GM21528 (cell line): ENCODE measurements around the gene CARMIL1.

Experiments
- ATAC-seq: cut with Tn5 transposase; IDR thresholded peaks from one replicate; pipeline ENCODE4 v1.9.1; 2021; ENCODE audit warnings: mild to moderate bottlenecking, moderate library complexity; ENCODE audit not compliant: unreplicated experiment, low FRiP score

CARMIL1 gene

DNA sequence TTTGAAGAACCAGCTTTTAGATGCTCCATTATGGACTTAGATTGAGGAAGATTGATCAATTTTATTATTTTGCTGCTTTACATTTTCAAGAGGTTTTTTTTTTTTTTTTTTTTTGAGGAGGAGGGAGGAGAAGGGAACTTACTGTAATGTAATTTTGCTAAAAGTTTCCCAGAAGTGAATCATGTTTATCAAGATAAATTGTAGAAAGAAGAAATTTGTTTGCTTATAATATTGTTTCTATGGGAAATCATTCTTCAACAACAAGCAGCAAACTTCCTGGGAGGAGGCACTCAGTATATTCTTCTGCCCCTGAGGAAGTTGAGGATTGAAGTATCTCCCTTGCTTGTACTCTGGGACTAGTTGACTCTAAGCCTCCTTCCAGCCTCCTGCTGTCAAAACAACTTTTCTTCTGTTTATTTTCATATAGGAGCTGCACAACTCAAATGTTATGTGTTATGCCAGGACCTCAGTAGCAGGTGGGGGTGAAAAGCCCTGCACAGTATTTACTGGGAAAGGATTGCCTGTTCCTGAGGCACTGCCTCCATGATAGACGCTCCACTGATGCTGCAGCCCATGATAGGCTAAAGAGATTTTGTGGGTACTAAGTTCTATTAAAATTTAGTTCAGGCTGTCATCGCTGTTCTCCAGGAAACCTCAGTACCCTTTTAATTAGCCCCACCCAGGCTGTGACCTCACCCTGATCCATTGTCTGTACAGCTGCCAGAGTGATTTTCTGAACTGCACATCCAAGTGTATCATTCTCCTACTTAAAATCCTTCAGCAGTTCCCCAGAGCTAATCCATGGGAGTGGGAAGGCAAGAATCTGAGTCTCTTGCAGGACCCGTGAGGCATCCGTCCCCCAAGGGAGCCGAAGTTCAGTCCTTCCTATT, 51.9 kb downstream of the CARMIL1 start:
- ATAC-seq, result no peak

DNA sequence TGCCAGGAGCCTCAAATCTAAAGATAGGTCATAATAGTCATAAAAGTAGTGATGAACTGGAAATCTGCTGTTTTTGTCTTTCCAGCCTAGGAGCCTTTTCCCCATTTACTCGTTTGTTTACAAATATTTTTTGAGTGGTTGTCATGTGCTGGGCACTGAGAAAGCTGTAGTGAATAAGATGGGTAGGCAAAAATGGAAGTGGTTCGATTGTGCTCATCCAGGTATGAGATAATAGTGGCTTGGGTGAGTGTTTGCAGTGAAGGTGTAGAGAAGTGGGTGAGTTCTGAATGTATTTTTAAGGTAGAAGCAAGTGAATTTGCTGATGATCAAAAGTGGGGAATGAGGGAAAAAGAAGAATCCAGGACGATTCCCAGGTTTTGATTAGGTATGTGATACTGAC, 53.0 kb downstream of the CARMIL1 start:
- no peak for ATAC-seq

DNA sequence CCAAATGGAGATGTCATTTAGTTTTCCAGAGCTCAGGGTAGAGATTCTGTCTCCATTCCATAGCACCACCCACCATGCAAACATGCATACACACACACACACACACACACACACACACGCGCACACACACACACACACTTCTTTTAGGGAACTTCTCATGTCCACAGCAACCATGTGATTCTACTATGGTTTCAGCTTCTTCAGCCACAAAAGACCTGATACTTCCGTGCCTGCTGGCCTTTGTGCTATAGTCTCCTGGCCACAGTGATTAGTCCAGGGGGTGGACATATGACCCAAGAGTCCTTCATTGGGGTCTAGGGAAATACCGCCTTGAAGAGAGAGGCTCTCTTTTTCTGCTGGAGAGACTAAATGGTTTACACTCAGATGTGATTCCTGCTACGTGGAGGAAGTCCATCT, 53.5 kb downstream of the CARMIL1 start:
- ATAC-seq, result no peak

GRCh38 chr6:25333471-25333870, 54.3 kb downstream of the CARMIL1 start:
- ATAC-seq, result no peak

DNA sequence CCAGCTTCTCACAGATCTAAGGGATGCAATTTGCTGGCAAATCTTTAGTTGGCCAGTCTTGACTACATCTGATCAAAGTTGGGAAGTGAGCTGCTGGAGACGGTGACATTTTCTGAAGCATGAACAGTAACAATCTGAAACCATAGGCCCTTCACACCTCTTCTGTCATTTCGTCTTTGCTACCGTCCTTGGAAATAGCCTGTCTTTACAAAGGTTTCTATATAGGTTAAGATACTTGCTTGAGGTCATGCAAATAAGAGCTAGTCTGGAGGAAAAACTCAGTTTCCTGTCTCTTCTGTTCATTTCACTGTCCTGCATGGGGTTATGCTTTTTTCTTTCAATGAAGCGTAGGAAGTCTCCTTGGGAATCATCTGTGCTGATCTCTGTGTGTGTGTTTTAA, 55.6 kb downstream of the CARMIL1 start:
- no peak for ATAC-seq

DNA sequence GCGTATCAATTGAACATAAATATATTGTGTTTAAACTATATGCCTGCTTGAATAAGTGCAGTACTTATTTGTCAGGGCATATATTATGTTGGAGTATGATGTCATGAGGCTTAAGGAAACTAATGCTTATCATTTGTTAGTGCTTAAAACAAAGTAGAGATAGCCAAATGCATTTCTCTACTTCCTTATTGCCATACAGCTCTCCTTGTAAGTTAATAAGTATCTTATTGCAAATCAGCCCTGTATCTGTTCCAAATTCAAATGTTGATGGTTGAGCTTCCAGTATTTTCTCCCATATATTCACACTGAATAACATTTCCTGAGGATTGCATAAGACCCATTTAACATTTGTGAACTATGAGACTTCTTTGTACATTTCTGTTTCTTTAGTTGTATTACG, 57.8 kb downstream of the CARMIL1 start:
- ATAC-seq, result no peak

DNA sequence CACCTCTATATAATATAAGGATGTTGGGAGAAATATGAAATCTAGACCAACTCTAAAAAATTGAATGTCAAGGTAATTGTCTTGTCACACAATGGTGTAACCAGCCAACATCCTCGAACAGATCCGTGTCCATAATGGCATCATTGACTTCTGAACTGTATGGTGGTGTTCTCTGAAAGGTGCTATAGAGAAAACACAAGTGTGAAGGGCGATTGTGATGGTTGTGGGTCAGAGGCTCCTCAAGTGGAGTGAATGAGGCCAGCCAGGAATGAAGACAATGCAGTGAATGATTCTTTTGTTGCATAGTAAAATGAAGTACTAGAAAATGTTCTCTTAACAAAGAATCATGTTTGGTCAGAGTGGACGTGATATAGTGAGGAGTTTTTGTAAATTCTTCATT, 58.3 kb downstream of the CARMIL1 start:
- ATAC-seq, result no peak

DNA sequence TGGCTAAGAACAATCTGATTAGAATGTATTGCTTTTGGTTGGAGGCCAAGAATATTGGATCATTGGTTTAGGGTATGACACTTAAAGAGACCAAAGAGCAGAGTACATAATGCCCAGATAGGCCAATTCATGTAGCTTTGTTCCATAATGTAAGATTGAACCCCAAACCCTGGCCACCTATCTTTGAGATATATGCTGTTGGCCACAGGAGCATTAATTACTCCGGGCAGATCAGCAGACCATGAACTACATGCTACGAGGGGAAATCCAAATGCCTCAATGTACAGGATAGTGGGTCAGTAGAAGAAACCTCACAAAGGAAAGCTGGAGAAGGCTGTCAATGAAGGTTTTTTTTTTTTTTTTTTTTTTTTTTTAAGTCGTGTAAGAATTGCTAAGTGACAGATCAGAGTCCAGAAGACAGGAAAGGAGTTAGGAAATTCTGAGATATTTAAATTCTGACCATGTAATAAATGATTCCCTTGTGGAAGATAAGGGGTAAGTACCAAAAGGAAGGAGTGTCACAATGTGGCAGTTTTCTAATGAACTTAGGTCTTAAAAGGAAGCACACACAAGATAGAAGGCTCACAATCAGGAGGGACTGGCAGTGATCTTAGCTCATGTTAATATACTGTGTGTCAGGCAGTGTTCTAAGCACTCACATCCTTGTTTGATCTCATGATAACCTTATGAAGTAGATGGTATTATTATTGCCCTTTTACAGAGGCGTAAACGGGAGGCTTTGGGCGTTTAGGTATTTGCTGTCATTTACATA, 61.4 kb downstream of the CARMIL1 start:
- ATAC-seq, result no peak

DNA sequence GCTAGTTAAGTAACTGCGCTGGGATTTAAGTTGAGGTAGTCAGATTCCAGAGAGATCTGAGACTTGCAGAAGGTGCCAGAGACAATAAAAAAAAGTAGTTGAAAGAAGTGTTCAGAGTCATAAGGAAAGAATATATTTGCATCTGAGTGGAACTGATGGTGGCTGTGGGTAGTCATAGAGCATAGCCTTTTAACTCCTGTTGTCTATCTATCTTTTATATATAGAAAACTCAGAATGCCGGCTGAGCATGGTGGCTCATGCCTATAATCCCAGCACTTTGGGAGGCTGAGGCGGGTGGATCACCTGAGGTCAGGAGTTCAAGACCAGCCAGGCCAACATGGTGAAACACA, 62.0 kb downstream of the CARMIL1 start:
- no peak for ATAC-seq

DNA sequence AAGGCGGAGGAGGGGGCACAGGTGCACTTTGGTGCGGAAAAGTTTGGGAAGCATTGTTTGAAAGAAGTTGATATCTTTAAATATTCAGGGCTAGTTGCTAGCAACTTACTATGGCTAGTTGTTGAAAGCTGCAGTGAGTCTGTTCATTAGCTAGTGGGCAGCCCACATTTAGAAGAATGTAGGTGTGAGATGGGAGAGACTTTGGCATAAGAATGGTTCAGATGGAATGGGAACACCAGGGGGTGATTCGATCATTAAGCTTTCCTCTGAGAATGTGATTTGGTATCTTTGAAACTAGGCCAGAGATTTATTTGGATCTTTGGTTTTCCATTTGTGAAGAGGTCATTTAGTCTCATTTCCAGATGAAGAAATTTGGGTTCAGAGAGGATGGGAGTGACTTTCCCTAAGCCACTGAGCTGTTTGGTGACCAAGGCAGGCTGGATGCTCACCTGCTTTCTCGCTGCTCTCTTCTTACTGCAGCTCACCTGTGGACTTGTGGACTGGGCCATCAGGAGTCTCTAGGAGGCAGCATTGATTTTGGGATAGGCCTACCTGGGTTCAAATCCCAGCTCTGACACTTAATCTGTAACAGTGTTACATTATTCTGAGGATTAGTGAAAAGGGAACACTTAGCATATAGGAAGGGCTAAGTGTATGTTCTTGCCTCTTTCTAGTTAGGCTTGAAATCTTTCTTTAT, 62.9 kb downstream of the CARMIL1 start:
- no peak for ATAC-seq

DNA sequence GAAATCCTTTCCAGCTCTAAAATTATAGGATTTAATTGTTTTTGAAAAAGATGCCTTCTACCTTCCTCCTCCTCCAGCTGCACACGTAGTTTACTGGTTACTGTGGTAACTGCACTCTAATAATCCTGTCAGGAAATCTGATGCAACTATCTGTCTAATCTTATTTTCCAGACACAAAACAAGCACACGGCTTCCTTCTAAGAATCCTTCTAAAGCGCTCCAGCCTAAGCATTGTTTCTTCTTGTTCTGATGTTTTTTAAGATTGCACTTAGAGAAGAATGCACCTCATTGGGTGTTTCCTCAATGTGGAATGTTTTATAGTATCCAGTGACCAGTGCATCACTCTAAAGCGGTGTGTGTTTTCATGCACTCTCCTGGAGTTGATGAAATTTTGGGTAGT, 63.6 kb downstream of the CARMIL1 start:
- ATAC-seq, result no peak

DNA sequence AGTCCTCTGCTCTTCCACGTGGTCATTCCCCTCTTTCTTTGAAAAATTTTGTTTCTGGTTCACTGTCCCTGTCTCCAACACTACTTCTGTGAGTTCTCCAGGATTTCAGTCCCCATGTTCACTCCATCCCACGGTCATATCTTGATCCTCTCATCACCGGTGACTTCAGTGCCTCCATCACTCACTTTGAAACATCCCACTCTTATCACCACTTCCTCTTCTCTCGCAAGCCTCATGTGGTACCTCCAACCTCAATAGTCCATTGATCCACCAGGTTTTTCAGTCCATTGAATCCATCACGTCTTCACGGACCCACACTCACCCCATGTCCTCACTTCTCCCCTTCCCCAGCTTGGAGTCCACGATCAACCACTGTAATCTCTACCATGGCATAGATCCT, 64.8 kb downstream of the CARMIL1 start:
- ATAC-seq, result no peak

DNA sequence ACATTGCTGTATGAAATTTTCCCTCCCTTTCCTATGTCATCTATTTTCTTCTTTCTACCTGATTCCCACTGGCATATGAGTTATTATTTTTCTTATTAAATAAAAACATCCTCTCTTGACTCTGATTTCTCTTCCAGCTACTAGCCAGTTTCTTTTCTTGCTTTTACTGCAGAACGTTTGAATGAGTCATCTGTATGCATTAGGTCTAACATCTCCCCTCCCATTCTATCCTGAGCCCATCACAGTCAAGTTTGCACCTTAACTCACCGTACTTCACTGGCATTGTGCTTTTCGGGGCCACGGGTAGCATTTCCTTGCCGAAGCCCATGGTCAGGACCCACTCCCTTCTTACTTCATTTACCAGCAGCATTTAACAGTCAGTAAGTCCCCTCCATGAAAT, 65.7 kb downstream of the CARMIL1 start:
- no peak for ATAC-seq

DNA sequence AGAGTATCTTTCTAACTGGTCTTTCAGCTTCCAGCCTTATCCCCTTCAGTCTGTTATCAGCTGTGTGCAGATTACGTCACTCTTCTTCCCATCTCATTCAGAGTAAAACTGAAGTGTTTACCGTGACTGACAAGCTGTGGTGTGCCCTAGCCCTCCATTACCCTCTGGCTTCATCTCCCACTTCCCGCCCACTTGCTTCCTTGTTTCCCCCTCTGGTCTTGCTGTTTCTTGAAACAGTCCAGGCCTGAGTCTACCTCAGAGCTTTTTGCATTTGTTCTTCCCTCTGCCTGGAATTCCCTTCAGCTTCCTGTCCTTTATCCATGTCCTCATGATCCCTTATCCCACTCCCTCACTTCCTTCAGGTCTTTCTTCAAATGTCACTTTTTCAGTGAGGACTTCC, 66.9 kb downstream of the CARMIL1 start:
- no peak for ATAC-seq

DNA sequence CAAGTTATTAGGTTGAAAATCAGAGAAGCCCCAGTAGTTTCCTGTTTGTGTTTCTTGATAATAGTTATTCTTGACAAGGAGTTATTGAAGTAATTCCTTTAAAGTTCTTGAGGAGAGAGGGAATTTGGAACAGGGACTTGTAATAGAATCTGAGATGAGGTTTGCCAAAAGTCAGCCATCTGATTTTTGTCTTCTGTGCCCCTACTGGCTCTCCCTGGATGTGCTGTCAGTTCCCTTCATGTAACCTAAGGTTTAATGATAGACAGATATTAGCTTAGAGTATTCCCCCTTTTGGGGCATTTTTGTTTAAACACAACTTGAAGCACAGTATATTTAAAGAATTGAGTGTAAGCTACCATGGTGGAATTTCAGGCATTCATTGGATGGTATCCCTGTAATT, 71.4 kb downstream of the CARMIL1 start:
- no peak for ATAC-seq

DNA sequence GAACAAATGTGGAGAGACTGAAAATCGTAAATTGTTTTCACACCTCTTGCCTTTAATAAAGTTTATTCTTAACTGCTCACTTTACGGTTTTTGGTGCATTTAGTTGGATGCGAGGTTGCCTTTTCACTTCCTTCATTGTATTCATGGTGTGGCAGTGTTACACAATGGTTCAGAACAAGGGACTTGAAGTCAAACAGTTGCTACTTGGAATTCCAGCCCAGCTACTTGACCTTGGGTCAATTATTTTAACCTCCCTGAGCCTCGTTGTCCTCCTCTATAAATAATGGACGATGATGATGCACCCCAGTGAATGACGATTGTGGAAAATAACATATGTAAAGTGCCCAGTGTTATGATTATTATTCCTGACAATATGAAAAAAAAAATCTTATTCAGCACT, 72.3 kb downstream of the CARMIL1 start:
- ATAC-seq, result no peak

DNA sequence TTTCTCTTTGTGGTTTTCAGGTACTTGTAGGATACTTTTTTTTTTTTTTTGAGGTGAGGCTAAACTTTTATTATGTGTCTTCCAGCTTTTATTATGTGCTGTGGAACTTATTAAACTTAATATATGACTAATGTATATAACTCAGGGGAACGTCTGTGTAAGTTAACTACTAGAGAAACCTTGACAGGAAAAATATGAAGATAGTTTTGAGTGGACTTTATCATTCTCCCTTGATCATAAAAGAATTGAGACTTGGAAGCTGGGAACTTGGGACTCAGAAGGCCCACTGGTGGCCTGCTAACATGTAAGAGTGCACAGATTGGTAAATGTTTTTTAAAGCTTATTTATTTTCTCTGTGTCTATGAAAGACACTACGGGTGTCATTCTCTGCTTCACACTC, 73.1 kb downstream of the CARMIL1 start:
- no peak for ATAC-seq

- ATAC-seq, result no peak
Observed at GRCh38 chr6:25354078-25354932, 75.1 kb downstream of the CARMIL1 start.

- ATAC-seq, result no peak
Observed at GRCh38 chr6:25359191-25359861, 80.2 kb downstream of the CARMIL1 start.

DNA sequence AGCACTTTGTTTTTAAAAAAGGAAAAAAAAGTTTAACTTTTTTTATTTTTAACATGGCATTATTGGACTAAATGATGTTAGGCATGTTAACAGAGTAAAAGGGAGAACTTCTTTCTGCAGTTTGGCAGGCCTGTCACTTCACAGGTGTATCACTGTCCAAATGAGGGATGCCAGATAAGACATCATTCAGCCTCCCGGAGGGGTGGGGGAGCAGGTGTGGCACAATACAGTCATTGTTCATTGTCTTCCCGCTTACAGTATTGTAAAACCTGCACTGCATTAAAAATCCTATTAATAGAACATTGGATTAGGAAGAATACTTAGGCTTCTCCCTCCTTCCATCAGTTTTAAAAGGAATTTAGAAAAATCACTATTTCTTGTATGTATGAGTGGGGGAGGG, 80.7 kb downstream of the CARMIL1 start:
- ATAC-seq, result no peak
